MCF 10A (cell line): Measurements from ENCODE around the gene FRRS1L. TPM values are rescaled to one million over a fixed set of nuclear protein-coding genes. Genes with fewer than 3 reads are reported as not detected.

Source experiments
- BruUV-seq: library from RNA; stranded (reverse); fragments of 400-500 nt; replicated peaks from 2 replicates; lab custom pipeline; 2021; lab: Mats Ljungman, UMichigan
- CTCF ChIA-PET: fragments of 300-600 bp; sonication (Branson Sonifier 250); formaldehyde crosslinking; extraction: SDS; loops from one replicate; lab custom pipeline; 2021; ENCODE audit warnings: antibody characterized with exemption, inconsistent platforms; lab: Yijun Ruan, JAX
- POLR2A ChIA-PET: fragments of 300-600, 350-650 bp; sonication (Branson Sonifier 250); formaldehyde crosslinking; extraction: SDS; loops from one replicate; lab custom pipeline; 2020; ENCODE audit warnings: antibody characterized with exemption, inconsistent platforms; lab: Yijun Ruan, JAX
- DNase-seq: peaks from one replicate; pipeline ENCODE4 v3.0.0-alpha.2; 2018; ENCODE audit not compliant: unreplicated experiment
- H3K27ac Mint-ChIP-seq: one replicate; pipeline ENCODE4 v1.8.0; 2022; ENCODE audit warnings: mild to moderate bottlenecking, low read depth, mixed read lengths; ENCODE audit not compliant: unreplicated experiment
- H3K27me3 Mint-ChIP-seq: one replicate; pipeline ENCODE4 v1.8.0; 2022; ENCODE audit warnings: mixed read lengths; ENCODE audit not compliant: insufficient read depth, unreplicated experiment
- H3K36me3 Mint-ChIP-seq: one replicate; pipeline ENCODE4 v1.8.0; 2022; ENCODE audit warnings: mild to moderate bottlenecking, moderate library complexity, mixed read lengths; ENCODE audit not compliant: insufficient read depth, unreplicated experiment
- H3K4me1 Mint-ChIP-seq: one replicate; pipeline ENCODE4 v1.8.0; 2022; ENCODE audit warnings: mixed read lengths; ENCODE audit not compliant: insufficient read depth, unreplicated experiment
- H3K4me3 Mint-ChIP-seq: one replicate; pipeline ENCODE4 v1.8.0; 2022; ENCODE audit warnings: mild to moderate bottlenecking, moderate library complexity, mixed read lengths; ENCODE audit not compliant: unreplicated experiment
- H3K9me3 Mint-ChIP-seq: one replicate; pipeline ENCODE4 v1.8.0; 2022; ENCODE audit warnings: mixed read lengths; ENCODE audit not compliant: unreplicated experiment
- intact Hi-C: fragments of 100-400 bp; cut with micrococcal nuclease; formaldehyde crosslinking; loops from 2 replicates; pipeline ENCODE4 v1.14.1; 2022
- total RNA-seq: library from RNA; stranded (reverse); gene quantifications from 2 replicates; pipeline ENCODE4 v1.2.3, GENCODE V29; 2022
- TF ChIP-seq, protein P1 (sequence below): fragments of 200-600 bp; IDR thresholded peaks from one replicate; pipeline ENCODE4 v1.8.0; 2022; ENCODE audit warnings: antibody characterized with exemption, mild to moderate bottlenecking; ENCODE audit not compliant: unreplicated experiment

The FRRS1L gene
- total RNA-seq, 1 experiment from 2014 or later: not detected

DNA sequence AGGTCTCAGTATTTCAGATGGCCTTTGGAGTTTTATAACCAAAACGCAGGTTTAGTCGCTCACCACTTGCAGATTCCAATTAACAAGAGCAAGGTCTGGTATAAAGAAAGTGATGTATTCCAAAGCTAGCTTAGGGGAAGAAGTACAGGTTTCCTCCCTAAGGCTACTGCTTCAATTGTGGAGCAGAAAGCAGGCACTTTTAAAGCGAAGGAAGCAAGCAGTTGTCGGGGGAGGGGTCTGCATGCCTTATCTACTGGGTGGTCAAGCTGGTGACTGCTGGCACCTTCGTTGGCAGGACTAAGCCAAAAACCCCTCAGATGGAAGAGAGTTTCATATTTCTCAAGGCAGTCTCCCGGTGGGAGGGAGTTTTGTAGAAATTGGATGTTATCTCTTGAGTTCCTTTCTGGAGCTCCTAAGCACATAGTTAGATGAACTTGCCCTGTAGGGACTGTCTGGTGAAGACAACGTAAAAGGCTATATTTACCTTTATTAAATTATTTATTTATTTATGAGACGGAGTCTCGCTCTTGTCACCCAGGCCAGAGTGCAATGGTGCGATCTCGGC, 45.7 kb downstream of the FRRS1L start:
- BruUV-seq: no TSS peak
- Mint-ChIP-seq H3K27ac (no peak overlapping the region), H3K4me1 (peaks cover 16% of the 10 kb centered on the region), H3K27me3 (no peaks in the 10 kb centered on the region), H3K36me3 (peaks cover 13% of the 10 kb centered on the region), H3K4me3 (no peak overlapping the region), H3K9me3 (no peaks in the 10 kb centered on the region)
- TF ChIP-seq, protein P1, sequence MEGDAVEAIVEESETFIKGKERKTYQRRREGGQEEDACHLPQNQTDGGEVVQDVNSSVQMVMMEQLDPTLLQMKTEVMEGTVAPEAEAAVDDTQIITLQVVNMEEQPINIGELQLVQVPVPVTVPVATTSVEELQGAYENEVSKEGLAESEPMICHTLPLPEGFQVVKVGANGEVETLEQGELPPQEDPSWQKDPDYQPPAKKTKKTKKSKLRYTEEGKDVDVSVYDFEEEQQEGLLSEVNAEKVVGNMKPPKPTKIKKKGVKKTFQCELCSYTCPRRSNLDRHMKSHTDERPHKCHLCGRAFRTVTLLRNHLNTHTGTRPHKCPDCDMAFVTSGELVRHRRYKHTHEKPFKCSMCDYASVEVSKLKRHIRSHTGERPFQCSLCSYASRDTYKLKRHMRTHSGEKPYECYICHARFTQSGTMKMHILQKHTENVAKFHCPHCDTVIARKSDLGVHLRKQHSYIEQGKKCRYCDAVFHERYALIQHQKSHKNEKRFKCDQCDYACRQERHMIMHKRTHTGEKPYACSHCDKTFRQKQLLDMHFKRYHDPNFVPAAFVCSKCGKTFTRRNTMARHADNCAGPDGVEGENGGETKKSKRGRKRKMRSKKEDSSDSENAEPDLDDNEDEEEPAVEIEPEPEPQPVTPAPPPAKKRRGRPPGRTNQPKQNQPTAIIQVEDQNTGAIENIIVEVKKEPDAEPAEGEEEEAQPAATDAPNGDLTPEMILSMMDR: no peak
- intact Hi-C loops: no loop called here
- ChIA-PET POLR2A (interaction anchor here (0.7 to 1.3 kb wide), 2 partner anchors 11 to 84 kb away, joined by 3 read pairs; no protein-coding TSS in a partner anchor), CTCF (interaction anchor here (0.6 to 0.9 kb wide), 2 partner anchors 20 to 40 kb away, joined by 3 read pairs; no protein-coding TSS in a partner anchor)
- no peak for DNase-seq

DNA sequence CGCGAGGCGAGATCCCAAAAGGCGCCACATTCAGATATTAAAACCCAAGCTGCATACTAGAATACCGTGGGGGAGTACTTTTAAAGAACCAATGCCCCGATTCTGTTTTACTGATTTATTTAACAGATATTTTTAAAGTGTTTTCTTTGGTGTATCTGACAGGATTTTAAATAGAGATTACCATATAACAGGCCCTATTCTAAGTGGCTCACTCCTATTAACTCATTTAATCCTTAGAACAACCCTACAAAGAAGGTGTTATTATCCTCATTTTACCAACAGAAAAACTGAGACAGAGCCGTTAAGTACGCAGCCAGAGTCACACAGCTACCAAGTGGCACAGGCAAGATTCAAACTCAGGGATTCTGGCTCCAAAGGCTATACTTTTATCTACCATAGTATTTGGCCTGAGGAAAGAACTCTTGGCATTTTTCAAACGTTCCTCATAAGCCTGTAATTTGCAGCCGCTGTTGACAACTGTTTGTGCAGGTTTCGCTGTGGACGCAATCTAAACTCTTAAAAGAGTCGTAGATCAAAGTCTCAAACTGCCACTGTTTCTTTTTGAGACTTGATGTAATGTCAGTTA, 46.8 kb downstream of the FRRS1L start:
- no peaks in the 10 kb centered on the region for H3K9me3 Mint-ChIP-seq
- ChIA-PET CTCF (interaction anchor here (0.6 to 1.6 kb wide), 2 partner anchors 134 to 202 kb away, joined by 3 to 4 read pairs; no protein-coding TSS in a partner anchor), POLR2A (interaction anchor here (0.6 to 4.1 kb wide), 28 partner anchors 9 to 580 kb away, joined by 3 to 71 read pairs (median 4); partner anchors contain the start of gene EPB41L4B)
- BruUV-seq: no TSS peak
- intact Hi-C loops: no loop called here
- no peak for DNase-seq
- H3K4me3 Mint-ChIP-seq: peak overlapping the region; percentile 86
- no peaks in the 10 kb centered on the region for H3K27me3 Mint-ChIP-seq
- TF ChIP-seq, protein P1: no peak
- H3K27ac Mint-ChIP-seq: no peak overlapping the region
- H3K36me3 Mint-ChIP-seq: peaks cover 13% of the 10 kb centered on the region
- peaks cover 16% of the 10 kb centered on the region for H3K4me1 Mint-ChIP-seq

DNA sequence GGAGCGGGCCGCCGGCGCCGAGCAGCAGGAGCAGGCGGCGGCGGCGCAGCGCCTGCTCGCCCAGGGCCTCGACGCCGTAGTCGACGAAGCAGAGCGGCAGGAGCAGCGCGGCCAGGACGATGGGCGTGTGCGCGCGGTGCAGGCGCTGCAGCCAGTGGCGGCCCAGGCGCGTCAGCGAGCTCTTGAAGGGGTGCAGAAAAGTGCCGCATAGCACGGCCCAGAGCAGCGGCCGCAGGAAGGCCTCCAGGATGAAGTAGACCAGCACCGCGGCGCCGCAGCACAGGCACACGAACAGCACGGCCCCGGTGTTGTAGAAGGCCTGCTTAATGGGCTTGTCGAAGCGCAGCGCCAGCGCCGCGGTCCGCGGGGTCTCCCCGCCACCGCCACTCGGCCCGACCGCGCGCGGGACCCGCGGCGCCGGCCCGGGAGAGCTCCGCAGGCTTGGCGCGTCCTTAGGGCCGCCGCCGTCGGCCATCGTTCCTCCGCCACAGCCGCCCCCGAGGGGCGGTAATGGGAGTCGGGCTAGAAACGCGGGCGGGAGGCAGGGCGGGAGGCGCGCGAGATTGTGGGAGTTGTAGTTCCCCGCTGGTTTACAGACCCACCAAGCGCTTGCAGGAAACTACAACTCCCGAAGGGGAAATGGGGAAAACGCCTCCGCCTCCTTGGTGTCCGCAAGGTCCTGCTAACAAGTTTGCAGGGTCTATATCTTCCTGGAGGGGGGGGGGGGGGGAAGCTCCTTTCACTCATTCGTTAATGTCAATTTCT, 47.4 kb downstream of the FRRS1L start, which contains the start of gene TMEM245:
TMEM245 (minus strand) TSS at position 509 of the 765 bp plus-strand sequence; CDS start at position 475, 34 bp downstream.
- Mint-ChIP-seq H3K9me3 (no peaks in the 10 kb centered on the region), H3K36me3 (peaks cover 13% of the 10 kb centered on the region), H3K27me3 (no peaks in the 10 kb centered on the region), H3K4me3 (peak within 1 kb of the TSS; percentile 86), H3K27ac (peak within 1 kb of the TSS; percentile 73), H3K4me1 (peaks cover 22% of the 10 kb centered on the region)
- peak; percentile 99 for DNase-seq
- TF ChIP-seq, protein P1: no peak
- intact Hi-C loops: loop anchor here (2.0 to 10.0 kb wide), 3 partner anchors 21 to 115 kb away; partner anchors contain the start of gene CTNNAL1
- ChIA-PET POLR2A (interaction anchor here (0.6 to 4.1 kb wide), 34 partner anchors 9 to 581 kb away, joined by 3 to 71 read pairs (median 4); partner anchors contain the start of gene EPB41L4B), CTCF (interaction anchor here (0.6 to 2.1 kb wide), 4 partner anchors 135 to 1834 kb away, joined by 3 to 7 read pairs (median 4); no protein-coding TSS in a partner anchor)
- no TSS peak for BruUV-seq
